GM23338 (cell line): ENCODE data around the gene IL23R. TPM values are rescaled to one million over a fixed set of nuclear protein-coding genes. Genes with fewer than 3 reads are reported as not detected.
"Not testable (repeated sequence)": the region's sequence is repeated elsewhere in the genome, so short reads cannot be mapped to it uniquely, and the experiment has no call there.

Experiments
- ATAC-seq: fragments of 200-7000 bp; cut with Tn5 transposase; 3 replicates; pipeline ENCODE4 v1.9.1; 2020
- DNase-seq: peaks from one replicate; pipeline ENCODE4 v3.0.0-alpha.2; 2015; ENCODE audit warnings: low spot score
- H2AFZ ChIP-seq: fragments of 200-600 bp; sonication (generic); 2 replicates; pipeline ENCODE4 v1.8.0; 2016; ENCODE audit warnings: antibody characterized with exemption, mild to moderate bottlenecking, moderate library complexity
- H3F3A ChIP-seq: fragments of 200-600 bp; sonication (generic); replicated peaks from 2 replicates; pipeline ENCODE4 v1.8.0; 2017; ENCODE audit warnings: antibody characterized with exemption, mixed run types, low read depth
- H3K27ac ChIP-seq: fragments of 200-600 bp; sonication (generic); 2 replicates; pipeline ENCODE4 v1.6.1; 2016; ENCODE audit warnings: low read depth
- H3K27me3 ChIP-seq: fragments of 200-600 bp; sonication (generic); 2 replicates; pipeline ENCODE4 v1.8.0; 2016; ENCODE audit warnings: mild to moderate bottlenecking, mixed run types, moderate library complexity; ENCODE audit not compliant: insufficient read depth
- H3K36me3 ChIP-seq: fragments of 200-600 bp; sonication (generic); 2 replicates; pipeline ENCODE4 v1.8.0; 2016; ENCODE audit warnings: mild to moderate bottlenecking; ENCODE audit not compliant: insufficient read depth
- H3K4me1 ChIP-seq: fragments of 200-600 bp; sonication (generic); 2 replicates; pipeline ENCODE4 v1.8.0; 2016; ENCODE audit warnings: mild to moderate bottlenecking, moderate library complexity; ENCODE audit not compliant: insufficient read depth
- H3K4me2 ChIP-seq: fragments of 200-600 bp; sonication (generic); 2 replicates; pipeline ENCODE4 v1.7.1; 2017; ENCODE audit warnings: mixed run types
- H3K4me3 ChIP-seq: fragments of 200-600 bp; sonication (generic); 2 replicates; pipeline ENCODE4 v1.6.1; 2016; ENCODE audit warnings: mixed run types
- H3K79me2 ChIP-seq: fragments of 200-600 bp; sonication (generic); replicated peaks from 2 replicates; pipeline ENCODE4 v1.8.0; 2017; ENCODE audit warnings: mild to moderate bottlenecking; ENCODE audit not compliant: insufficient read depth
- H3K9me2 ChIP-seq: fragments of 200-600 bp; sonication (generic); 2 replicates; pipeline ENCODE4 v1.8.0; 2017; ENCODE audit not compliant: insufficient read depth
- H4K20me1 ChIP-seq: fragments of 200-600 bp; sonication (generic); replicated peaks from 2 replicates; pipeline ENCODE4 v1.8.0; 2017; ENCODE audit warnings: mild to moderate bottlenecking; ENCODE audit not compliant: insufficient read depth
- H3K27ac Mint-ChIP-seq: 2 replicates; pipeline ENCODE4 v1.8.0; 2020; ENCODE audit warnings: inconsistent platforms, mild to moderate bottlenecking, moderate library complexity, mixed read lengths
- H3K27me3 Mint-ChIP-seq: 3 replicates; pipeline ENCODE4 v1.8.0; 2022; ENCODE audit warnings: low read depth, mild to moderate bottlenecking, moderate library complexity, mixed read lengths, inconsistent platforms; ENCODE audit not compliant: insufficient read depth, poor library complexity
- H3K36me3 Mint-ChIP-seq: 3 replicates; pipeline ENCODE4 v1.8.0; 2021; ENCODE audit warnings: low read depth, mild to moderate bottlenecking, inconsistent platforms, moderate library complexity, mixed read lengths
- H3K4me1 Mint-ChIP-seq: 3 replicates; pipeline ENCODE4 v1.8.0; 2020; ENCODE audit warnings: mild to moderate bottlenecking, inconsistent platforms, mixed read lengths
- H3K4me3 Mint-ChIP-seq: 3 replicates; pipeline ENCODE4 v1.8.0; 2021; ENCODE audit warnings: moderate library complexity, mild to moderate bottlenecking, inconsistent platforms, mixed read lengths
- H3K9me3 Mint-ChIP-seq: 3 replicates; pipeline ENCODE4 v1.8.0; 2020; ENCODE audit warnings: moderate library complexity, mild to moderate bottlenecking, inconsistent platforms, mixed read lengths
- CTCF ChIP-seq, 2 experiments: fragments of 200-600 bp in 1 of 2; sonication (generic) in 1 of 2; conservative IDR thresholded peaks; 2 replicates each; pipeline versions ENCODE4 v1.5.1 to v1.6.1; 2016 to 2017; ENCODE audit warnings: antibody characterized with exemption in 2 of 2, low read depth in 2 of 2, mild to moderate bottlenecking in 2 of 2, moderate library complexity in 1 of 2
- ETS1 ChIP-seq: IDR thresholded peaks from 2 replicates; pipeline ENCODE4 v1.6.1; 2016; ENCODE audit warnings: antibody characterized with exemption
- EZH2 ChIP-seq: fragments of 200-600 bp; sonication (generic); IDR thresholded peaks from one replicate; pipeline ENCODE4 v1.8.0; 2017; ENCODE audit warnings: antibody characterized with exemption, mild to moderate bottlenecking, low read depth; ENCODE audit not compliant: unreplicated experiment
- EZH2phosphoT487 ChIP-seq: fragments of 200-600 bp; sonication (generic); IDR thresholded peaks from one replicate; pipeline ENCODE4 v1.8.1; 2018; ENCODE audit warnings: antibody characterized with exemption; ENCODE audit not compliant: unreplicated experiment
- JUNB ChIP-seq: IDR thresholded peaks from one replicate; pipeline ENCODE4 v1.6.1; 2016; ENCODE audit warnings: antibody characterized with exemption; ENCODE audit not compliant: unreplicated experiment
- NANOG ChIP-seq: IDR thresholded peaks from 2 replicates; pipeline ENCODE4 v1.6.1; 2016; ENCODE audit warnings: antibody characterized with exemption, borderline replicate concordance
- POLR2AphosphoS5 ChIP-seq: IDR thresholded peaks from 2 replicates; pipeline ENCODE4 v1.6.1; 2016; ENCODE audit warnings: antibody characterized with exemption, low read depth
- STAT1 ChIP-seq: IDR thresholded peaks from one replicate; pipeline ENCODE4 v1.6.1; 2016; ENCODE audit warnings: antibody characterized with exemption; ENCODE audit not compliant: unreplicated experiment
- ZNF114 ChIP-seq: fragments of 250-450 bp; sonication (Bioruptor Pico); IDR thresholded peaks from 2 replicates; pipeline ENCODE4 v1.5.0; 2020; ENCODE audit warnings: mild to moderate bottlenecking, moderate library complexity
- ZNF331 ChIP-seq: fragments of 250-450 bp; sonication (Bioruptor Pico); IDR thresholded peaks from 2 replicates; pipeline ENCODE4 v1.5.0; 2020; ENCODE audit warnings: low read depth, mild to moderate bottlenecking, moderate library complexity
- polyA plus RNA-seq: library from polyadenylated mRNA; unstranded; fragments of >200 nt; fragmentation: Nextera tagmentation; extraction: Ambion mirVana; gene quantifications from 2 replicates; pipeline ENCODE4 v1.2.1, GENCODE V29; 2016
- total RNA-seq: library from RNA; depleted of rRNA; stranded (reverse); fragments of >200 nt; shearing (Covaris generic); gene quantifications from 2 replicates; pipeline ENCODE4 v1.2.3, GENCODE V29; 2014
- TF ChIP-seq, protein P1 (sequence below): fragments of 250-450 bp; sonication (Bioruptor Pico); IDR thresholded peaks from 2 replicates; pipeline ENCODE4 v1.5.0; 2020; ENCODE audit warnings: mild to moderate bottlenecking, moderate library complexity

Gene IL23R
- total and polyA plus RNA-seq, 2 experiments from 2014 or later, result not detected

- not testable (repeated sequence) for H3K4me1 ChIP-seq, H3K27me3 Mint-ChIP-seq, H3F3A ChIP-seq, H3K4me3 Mint-ChIP-seq, H3K27ac ChIP-seq, H3K4me2 ChIP-seq, H4K20me1 ChIP-seq, H3K27ac Mint-ChIP-seq, H3K27me3 ChIP-seq, H3K4me3 ChIP-seq, H3K9me2 ChIP-seq, H2AFZ ChIP-seq, H3K36me3 Mint-ChIP-seq, DNase-seq, H3K9me3 Mint-ChIP-seq, ATAC-seq, H3K4me1 Mint-ChIP-seq, H3K79me2 ChIP-seq, H3K36me3 ChIP-seq
These were observed 41.1 kb downstream of the IL23R start for GRCh38 chr1:67207398-67207797.

DNA sequence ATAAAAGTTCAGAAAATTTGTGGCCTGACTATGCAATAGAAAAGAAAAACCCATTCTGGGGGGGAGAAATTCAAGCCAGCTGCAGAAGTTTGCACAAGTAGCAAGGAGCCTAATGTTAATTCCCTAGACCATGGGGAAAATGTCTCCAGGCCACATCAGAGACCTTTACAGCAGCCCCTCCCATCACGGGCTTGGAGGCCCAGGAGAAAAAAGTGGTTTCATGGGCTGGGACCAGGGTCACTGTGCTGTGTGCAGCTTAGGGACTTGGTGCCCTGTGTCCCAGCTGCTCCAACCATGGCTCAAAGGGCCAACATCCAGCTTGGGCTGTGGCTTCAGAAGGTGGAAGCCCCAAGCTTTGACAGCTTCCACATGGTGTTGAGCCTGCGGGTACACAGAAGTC, 42.0 kb downstream of the IL23R start:
- H3K79me2 ChIP-seq, result no peaks in the 10 kb centered on the region
- Mint-ChIP-seq H3K36me3 (no peaks in the 10 kb centered on the region), H3K27me3 (peaks cover 2% of the 10 kb centered on the region), H3K4me3 (no peak overlapping the region), H3K9me3 (no peaks in the 10 kb centered on the region), H3K27ac (no peak overlapping the region), H3K4me1 (no peaks in the 10 kb centered on the region; the same call in 2 of the 3 replicates)
- H3K9me2 ChIP-seq, result peaks cover 7% of the 10 kb centered on the region; the same call in 1 of the 2 replicates
- H2AFZ ChIP-seq, result no peak overlapping the region
- no peaks in the 10 kb centered on the region for H3F3A ChIP-seq
- DNase-seq, result no peak
- no peak overlapping the region for H3K4me3 ChIP-seq
- H3K4me2 ChIP-seq, result no peak overlapping the region
- no peaks in the 10 kb centered on the region for H3K36me3 ChIP-seq
- H3K27ac ChIP-seq, result no peak overlapping the region
- H3K27me3 ChIP-seq, result no peaks in the 10 kb centered on the region
- H4K20me1 ChIP-seq, result no peaks in the 10 kb centered on the region
- H3K4me1 ChIP-seq, result no peaks in the 10 kb centered on the region
- no peak for ATAC-seq
- TF ChIP-seq ETS1 (no peak), STAT1 (no peak), ZNF114 (CRISPR knock-in tag) (no peak), POLR2AphosphoS5 (no peak), JUNB (no peak), ZNF331 (CRISPR knock-in tag) (no peak), EZH2phosphoT487 (no peak), NANOG (no peak), CTCF (conservative IDR thresholded peaks at IDR 0.05; ENCODE audit: low read depth in 2 of 2) (no peak), EZH2 (no peak)
- TF ChIP-seq, protein P1, sequence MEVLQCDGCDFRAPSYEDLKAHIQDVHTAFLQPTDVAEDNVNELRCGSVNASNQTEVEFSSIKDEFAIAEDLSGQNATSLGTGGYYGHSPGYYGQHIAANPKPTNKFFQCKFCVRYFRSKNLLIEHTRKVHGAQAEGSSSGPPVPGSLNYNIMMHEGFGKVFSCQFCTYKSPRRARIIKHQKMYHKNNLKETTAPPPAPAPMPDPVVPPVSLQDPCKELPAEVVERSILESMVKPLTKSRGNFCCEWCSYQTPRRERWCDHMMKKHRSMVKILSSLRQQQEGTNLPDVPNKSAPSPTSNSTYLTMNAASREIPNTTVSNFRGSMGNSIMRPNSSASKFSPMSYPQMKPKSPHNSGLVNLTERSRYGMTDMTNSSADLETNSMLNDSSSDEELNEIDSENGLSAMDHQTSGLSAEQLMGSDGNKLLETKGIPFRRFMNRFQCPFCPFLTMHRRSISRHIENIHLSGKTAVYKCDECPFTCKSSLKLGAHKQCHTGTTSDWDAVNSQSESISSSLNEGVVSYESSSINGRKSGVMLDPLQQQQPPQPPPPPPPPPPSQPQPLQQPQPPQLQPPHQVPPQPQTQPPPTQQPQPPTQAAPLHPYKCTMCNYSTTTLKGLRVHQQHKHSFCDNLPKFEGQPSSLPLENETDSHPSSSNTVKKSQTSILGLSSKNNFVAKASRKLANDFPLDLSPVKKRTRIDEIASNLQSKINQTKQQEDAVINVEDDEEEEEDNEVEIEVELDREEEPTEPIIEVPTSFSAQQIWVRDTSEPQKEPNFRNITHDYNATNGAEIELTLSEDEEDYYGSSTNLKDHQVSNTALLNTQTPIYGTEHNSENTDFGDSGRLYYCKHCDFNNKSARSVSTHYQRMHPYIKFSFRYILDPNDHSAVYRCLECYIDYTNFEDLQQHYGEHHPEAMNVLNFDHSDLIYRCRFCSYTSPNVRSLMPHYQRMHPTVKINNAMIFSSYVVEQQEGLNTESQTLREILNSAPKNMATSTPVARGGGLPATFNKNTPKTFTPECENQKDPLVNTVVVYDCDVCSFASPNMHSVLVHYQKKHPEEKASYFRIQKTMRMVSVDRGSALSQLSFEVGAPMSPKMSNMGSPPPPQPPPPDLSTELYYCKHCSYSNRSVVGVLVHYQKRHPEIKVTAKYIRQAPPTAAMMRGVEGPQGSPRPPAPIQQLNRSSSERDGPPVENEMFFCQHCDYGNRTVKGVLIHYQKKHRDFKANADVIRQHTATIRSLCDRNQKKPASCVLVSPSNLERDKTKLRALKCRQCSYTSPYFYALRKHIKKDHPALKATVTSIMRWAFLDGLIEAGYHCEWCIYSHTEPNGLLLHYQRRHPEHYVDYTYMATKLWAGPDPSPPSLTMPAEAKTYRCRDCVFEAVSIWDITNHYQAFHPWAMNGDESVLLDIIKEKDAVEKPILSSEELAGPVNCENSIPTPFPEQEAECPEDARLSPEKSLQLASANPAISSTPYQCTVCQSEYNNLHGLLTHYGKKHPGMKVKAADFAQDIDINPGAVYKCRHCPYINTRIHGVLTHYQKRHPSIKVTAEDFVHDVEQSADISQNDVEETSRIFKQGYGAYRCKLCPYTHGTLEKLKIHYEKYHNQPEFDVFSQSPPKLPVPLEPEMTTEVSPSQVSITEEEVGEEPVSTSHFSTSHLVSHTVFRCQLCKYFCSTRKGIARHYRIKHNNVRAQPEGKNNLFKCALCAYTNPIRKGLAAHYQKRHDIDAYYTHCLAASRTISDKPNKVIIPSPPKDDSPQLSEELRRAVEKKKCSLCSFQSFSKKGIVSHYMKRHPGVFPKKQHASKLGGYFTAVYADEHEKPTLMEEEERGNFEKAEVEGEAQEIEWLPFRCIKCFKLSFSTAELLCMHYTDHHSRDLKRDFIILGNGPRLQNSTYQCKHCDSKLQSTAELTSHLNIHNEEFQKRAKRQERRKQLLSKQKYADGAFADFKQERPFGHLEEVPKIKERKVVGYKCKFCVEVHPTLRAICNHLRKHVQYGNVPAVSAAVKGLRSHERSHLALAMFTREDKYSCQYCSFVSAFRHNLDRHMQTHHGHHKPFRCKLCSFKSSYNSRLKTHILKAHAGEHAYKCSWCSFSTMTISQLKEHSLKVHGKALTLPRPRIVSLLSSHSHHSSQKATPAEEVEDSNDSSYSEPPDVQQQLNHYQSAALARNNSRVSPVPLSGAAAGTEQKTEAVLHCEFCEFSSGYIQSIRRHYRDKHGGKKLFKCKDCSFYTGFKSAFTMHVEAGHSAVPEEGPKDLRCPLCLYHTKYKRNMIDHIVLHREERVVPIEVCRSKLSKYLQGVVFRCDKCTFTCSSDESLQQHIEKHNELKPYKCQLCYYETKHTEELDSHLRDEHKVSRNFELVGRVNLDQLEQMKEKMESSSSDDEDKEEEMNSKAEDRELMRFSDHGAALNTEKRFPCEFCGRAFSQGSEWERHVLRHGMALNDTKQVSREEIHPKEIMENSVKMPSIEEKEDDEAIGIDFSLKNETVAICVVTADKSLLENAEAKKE (CRISPR knock-in tag), result no peak
